GM18526 (cell line): ENCODE results near the gene KCNH1.

Source experiments
- POLR2A ChIP-seq: IDR thresholded peaks from 3 replicates; pipeline ENCODE4 v1.6.1; 2011; ENCODE audit not compliant: insufficient read length; ENCODE audit errors: extremely low read depth

KCNH1 gene

GRCh38 chr1:210677533-210677932 is 456.4 kb downstream of the KCNH1 start:
- no peak for TF ChIP-seq POLR2A

DNA sequence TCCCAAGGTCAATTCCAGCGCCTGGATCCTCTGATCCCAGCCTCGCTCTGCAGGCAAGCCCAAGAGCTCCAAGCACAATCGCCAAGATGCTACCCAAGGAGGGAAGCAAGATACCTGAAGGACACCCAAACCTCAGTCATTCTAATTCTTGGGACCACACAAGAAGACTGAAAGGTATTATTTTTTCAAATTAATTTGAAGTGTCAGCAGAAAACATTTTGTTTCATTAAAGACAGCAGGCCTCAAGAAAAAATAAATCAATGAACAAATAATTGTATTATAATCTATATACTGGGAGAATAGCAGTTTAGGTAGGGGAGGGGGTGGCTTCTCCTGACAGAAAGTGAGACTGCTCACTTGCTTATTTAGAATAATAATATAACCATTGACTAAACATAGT is 457.4 kb downstream of the KCNH1 start:
- no peak for TF ChIP-seq POLR2A

- TF ChIP-seq POLR2A, result no peak
These were observed 459.8 kb downstream of the KCNH1 start for GRCh38 chr1:210674151-210674550.

DNA sequence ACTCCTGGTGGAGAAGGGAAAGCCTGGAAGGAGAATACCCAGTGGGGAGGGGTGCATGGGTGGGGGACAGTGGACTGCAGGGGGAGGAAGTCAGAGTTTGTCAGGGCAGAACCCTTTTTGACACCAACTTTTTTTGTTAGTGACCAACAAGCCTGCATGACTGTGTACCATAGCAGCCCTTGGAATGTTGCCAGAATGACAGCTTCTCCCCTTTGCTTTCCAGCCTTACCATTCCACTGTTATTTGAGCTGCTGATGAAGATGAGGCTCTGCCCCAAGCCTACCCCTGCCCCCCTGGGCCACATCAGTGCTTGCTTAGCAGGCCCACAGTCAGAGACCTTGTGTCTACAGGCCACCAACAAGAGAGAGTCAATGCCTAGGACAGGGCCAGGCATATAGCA is 464.0 kb downstream of the KCNH1 start:
- TF ChIP-seq POLR2A, result no peak

- TF ChIP-seq POLR2A, result no peak
These were observed 470.0 kb downstream of the KCNH1 start for GRCh38 chr1:210663730-210664573.

DNA sequence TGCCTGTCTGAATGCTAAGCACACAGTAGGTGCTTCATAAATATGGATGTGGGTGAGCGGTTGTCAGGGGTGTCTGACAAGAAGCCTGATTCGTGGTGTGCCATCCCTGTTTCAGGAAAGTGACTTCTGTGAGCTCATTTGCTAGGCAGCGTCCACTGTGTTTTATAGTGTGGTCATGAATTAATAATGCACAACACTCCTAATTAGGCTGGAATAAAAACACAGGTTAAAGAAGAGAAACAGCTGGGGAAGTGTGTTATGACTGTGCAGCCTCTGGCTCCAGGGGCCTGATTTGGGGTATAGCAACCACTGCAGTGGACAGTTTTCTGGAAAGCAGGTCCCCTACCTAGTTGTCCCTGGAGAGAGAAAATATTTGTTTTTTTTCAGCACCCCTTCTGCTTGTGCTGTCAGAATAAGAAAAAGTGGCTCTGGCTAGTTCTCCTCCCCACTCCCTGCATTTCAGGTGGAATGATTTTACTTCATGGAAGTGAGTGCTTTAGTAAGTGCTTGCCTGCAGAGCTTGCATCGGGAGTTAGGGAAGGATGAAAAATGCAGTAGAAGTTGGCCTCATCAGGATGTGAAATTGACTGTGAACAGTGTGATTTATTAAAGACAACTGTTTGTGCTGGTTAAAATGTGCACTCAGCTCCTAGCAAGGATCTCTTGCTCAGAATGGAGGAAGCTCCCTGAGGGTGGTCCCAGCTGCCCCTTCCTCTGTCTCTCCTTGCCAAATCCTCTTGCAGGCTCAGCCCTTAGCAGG is 471.5 kb downstream of the KCNH1 start:
- no peak for TF ChIP-seq POLR2A

GRCh38 chr1:210657806-210658205 is 476.1 kb downstream of the KCNH1 start:
- TF ChIP-seq POLR2A, result no peak

- TF ChIP-seq POLR2A, result no peak
These were observed 478.4 kb downstream of the KCNH1 start for GRCh38 chr1:210655511-210655910.

DNA sequence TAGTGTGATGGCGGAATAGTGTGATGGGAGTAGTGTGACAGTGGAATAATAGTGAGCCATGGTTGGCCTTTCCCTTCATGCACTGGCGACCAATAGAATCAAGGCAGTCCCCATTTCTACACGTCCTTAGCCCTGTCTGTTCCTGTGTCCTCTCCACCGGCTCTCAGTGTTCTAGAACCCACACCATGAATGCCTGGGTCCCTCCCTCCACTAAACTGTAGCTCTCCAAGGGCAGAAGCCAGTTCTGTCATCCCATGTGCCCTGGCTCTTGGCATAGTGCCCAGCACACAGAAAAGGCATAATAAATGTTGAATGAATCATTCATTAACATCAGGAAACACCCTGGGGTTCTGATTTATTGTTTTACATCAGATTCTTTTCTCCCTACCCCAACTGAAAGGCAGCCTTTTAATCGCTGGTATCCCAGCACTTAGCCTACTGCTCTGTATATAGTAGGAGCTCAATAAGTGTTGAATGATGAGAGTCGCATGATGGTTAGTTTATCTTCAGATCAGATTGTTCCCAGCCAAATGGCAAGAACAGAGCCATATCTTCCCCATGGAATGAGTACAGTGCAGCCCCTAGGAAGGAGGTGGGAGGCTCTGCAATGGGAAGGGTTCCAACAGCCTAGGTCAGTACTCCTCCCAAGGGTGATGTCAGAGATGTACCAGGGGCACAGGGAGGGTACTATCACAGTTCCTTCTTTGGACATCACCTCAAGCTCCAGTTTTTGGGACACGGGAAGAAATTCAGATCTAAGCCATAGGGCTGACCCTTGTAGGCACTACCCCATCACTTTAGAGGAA is 479.6 kb downstream of the KCNH1 start:
- no peak for TF ChIP-seq POLR2A

DNA sequence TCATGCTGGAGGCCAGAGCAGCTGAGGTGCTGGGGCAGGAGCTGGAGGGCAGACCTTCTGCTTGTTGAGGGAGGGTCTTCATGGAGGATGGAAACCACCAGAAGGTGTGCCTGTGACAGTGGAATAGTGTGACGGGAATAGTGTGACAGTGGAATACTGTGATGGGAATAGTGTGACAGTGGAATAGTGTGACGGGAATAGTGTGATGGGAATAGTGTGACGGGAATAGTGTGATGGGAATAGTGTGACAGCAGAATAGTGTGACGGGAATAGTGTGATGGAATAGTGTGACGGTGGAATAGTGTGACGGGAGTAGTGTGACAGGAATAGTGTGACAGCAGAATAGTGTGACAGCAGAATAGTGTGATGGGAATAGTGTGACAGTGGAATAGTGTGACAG is 480.2 kb downstream of the KCNH1 start:
- TF ChIP-seq POLR2A, result no peak

DNA sequence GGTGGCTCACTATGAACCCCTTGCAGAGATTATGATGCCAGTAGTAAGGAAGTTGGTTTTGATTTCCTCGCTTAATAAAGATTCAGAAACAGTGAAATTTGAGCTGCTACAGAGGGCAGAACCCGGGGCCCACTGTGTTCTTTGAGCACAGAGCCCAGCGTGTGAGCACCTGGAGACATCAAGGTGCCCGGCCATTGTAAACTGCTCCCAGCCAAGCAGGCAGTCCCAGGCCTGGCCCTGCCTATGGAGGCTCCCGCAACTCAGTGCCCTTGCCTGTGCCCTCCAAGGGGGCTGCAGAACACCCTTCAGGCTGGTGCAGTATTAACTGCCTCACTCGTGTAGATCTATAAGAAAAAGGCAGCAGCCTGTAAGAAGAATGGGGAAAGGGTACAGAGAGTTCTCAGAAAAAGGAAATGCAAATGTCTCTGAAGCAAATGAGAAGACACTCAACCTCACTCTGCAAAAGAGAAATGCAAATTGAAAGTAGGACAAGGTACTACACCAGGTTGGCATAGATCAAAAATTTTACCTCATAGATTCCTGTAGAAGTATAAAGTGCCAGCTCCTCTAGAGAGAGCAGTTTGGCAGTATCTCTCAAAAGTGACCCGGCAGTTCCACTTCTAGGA is 481.5 kb downstream of the KCNH1 start:
- no peak for TF ChIP-seq POLR2A

DNA sequence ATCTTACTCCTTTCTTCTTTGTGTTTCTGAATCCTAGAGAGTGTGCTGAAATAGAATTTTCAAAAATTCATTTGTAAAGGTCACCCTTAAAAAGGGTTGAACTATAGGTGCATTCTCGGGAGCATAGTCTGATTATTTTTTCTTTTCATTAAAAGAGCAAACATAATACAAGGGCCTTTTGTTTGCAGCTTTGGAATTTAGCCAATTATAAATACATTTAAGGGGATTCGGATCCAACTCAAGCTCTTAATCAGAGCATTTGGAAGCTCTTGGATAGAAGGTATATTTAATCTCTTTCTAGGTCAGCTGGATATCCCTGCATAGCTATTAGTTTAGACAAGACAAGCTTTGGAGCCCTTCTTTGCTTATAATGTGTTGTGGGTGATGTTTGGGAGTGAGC is 483.5 kb downstream of the KCNH1 start:
- TF ChIP-seq POLR2A, result no peak

DNA sequence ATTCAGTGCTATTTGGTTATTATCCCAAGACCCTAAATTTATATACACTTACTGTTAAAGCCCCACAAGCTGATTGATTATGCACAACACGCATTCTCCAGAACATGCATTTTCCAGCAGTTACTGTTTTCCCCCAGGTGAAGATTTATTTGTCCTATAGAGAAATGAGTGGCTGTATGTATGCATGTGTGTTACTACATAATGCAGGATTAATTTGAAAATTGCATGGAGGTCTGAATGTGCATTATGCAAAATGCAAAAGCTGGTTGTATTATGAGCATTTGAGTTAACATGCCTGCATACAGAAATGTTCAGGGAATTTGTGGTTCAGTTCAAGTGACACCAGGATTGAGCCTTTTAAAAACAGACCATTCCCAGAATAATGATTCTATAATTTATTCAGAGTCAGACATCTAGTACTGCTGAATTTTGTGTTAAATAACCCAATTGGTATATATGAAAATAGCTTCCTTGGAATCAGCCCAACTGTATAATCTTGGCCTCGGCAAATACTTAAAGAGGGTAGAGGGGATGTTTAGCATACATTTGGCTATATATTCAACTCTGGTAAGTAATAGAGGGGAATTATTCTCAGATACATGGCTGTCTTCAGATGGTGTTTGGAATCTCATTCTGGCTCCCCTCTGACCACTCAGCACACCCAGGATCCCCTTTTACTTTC is 485.2 kb downstream of the KCNH1 start:
- TF ChIP-seq POLR2A, result no peak
